PC-9 (cell line): ENCODE measurements around the gene RPL15.
"Not testable (repeated sequence)": the region's sequence is repeated elsewhere in the genome, so short reads cannot be mapped to it uniquely, and the experiment has no call there.

ENCODE experiments used
- EZH2 ChIP-seq: fragments of 200-600 bp; sonication (generic); IDR thresholded peaks from 2 replicates; pipeline ENCODE4 v1.8.0; 2017; ENCODE audit warnings: antibody characterized with exemption, low read depth
- TF ChIP-seq, protein P1 (sequence below): fragments of 200-600 bp; sonication (generic); conservative IDR thresholded peaks from 2 replicates; pipeline ENCODE4 v1.6.1; 2017; ENCODE audit warnings: mixed run types, antibody characterized with exemption, mild to moderate bottlenecking, moderate library complexity

GRCh38 chr3:23871361-23871760 lies 45.6 kb upstream of the RPL15 start:
- TF ChIP-seq, protein P1, sequence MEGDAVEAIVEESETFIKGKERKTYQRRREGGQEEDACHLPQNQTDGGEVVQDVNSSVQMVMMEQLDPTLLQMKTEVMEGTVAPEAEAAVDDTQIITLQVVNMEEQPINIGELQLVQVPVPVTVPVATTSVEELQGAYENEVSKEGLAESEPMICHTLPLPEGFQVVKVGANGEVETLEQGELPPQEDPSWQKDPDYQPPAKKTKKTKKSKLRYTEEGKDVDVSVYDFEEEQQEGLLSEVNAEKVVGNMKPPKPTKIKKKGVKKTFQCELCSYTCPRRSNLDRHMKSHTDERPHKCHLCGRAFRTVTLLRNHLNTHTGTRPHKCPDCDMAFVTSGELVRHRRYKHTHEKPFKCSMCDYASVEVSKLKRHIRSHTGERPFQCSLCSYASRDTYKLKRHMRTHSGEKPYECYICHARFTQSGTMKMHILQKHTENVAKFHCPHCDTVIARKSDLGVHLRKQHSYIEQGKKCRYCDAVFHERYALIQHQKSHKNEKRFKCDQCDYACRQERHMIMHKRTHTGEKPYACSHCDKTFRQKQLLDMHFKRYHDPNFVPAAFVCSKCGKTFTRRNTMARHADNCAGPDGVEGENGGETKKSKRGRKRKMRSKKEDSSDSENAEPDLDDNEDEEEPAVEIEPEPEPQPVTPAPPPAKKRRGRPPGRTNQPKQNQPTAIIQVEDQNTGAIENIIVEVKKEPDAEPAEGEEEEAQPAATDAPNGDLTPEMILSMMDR: not testable (repeated sequence)
- TF ChIP-seq EZH2: not testable (repeated sequence)
